Limb (tissue), 2 donors: Measurements from ENCODE around the gene CDV3.
"Not testable (repeated sequence)": the region's sequence is repeated elsewhere in the genome, so short reads cannot be mapped to it uniquely, and the experiment has no call there.

Source experiments
- DNase-seq, 2 donors: peaks; one replicate each; pipeline ENCODE4 v3.0.0-alpha.2; 2016; ENCODE audit errors: extremely low spot score in 2 of 2

CDV3 gene

GRCh38 chr3:133573629-133574194 is at the start of gene CDV3:
Gene CDV3, plus strand, starts transcription at chr3:133573686. Its CDS starts 359 bp downstream, at chr3:133574045.
- no peak for DNase-seq

- DNase-seq = not testable (repeated sequence)
Measured at GRCh38 chr3:133523758-133524157, 49.7 kb upstream of the CDV3 start.

GRCh38 chr3:133525435-133525834 is 48.1 kb upstream of the CDV3 start:
- peak in 1 of 2 donors; percentile 36 for DNase-seq

GRCh38 chr3:133527081-133527715 is 46.3 kb upstream of the CDV3 start:
- peak; percentile 39 to 45 for DNase-seq

GRCh38 chr3:133529809-133530208 is 43.7 kb upstream of the CDV3 start:
- DNase-seq = no peak

- DNase-seq = no peak
Measured at GRCh38 chr3:133531981-133532380, 41.5 kb upstream of the CDV3 start.

GRCh38 chr3:133532951-133533350 is 40.5 kb upstream of the CDV3 start:
- DNase-seq = peak in 1 of 2 donors; percentile 40

GRCh38 chr3:133535971-133536881 is 37.3 kb upstream of the CDV3 start:
- DNase-seq = peak in 1 of 2 donors; percentile 46

GRCh38 chr3:133537131-133537530 is 36.4 kb upstream of the CDV3 start:
- not testable (repeated sequence) for DNase-seq

- DNase-seq = no peak
Measured at GRCh38 chr3:133538154-133538553, 35.3 kb upstream of the CDV3 start.

- DNase-seq = no peak
Measured at GRCh38 chr3:133540896-133541674, 32.4 kb upstream of the CDV3 start.

GRCh38 chr3:133542871-133543270 is 30.6 kb upstream of the CDV3 start:
- no peak for DNase-seq

GRCh38 chr3:133544983-133545382 is 28.5 kb upstream of the CDV3 start:
- DNase-seq = not testable (repeated sequence)

- DNase-seq = peak; percentile 49 to 53
Measured at GRCh38 chr3:133547432-133548041, 25.9 kb upstream of the CDV3 start.

- DNase-seq = peak in 1 of 2 donors; percentile 34
Measured at GRCh38 chr3:133548090-133548489, 25.4 kb upstream of the CDV3 start.

- no peak for DNase-seq
Measured at GRCh38 chr3:133549565-133549964, 23.9 kb upstream of the CDV3 start.

GRCh38 chr3:133551589-133551988 is 21.9 kb upstream of the CDV3 start:
- not testable (repeated sequence) for DNase-seq

- no peak for DNase-seq
Measured at GRCh38 chr3:133561679-133562078, 11.8 kb upstream of the CDV3 start.

- DNase-seq = no peak
Measured at GRCh38 chr3:133562376-133562775, 11.1 kb upstream of the CDV3 start.

- no peak for DNase-seq
Measured at GRCh38 chr3:133563186-133563591, 10.3 kb upstream of the CDV3 start.

GRCh38 chr3:133563816-133564215 is 9.7 kb upstream of the CDV3 start:
- DNase-seq = no peak
